MCF 10A (cell line): ENCODE data around the gene ADARB1. TPM values are rescaled to one million over a fixed set of nuclear protein-coding genes. Genes with fewer than 3 reads are reported as not detected.
"Not testable (repeated sequence)": the region's sequence is repeated elsewhere in the genome, so short reads cannot be mapped to it uniquely, and the experiment has no call there.

ENCODE experiments used
- BruUV-seq: library from RNA; stranded (reverse); fragments of 400-500 nt; replicated peaks from 2 replicates; lab custom pipeline; 2021; lab: Mats Ljungman, UMichigan
- CTCF ChIA-PET: fragments of 300-600 bp; sonication (Branson Sonifier 250); formaldehyde crosslinking; extraction: SDS; loops from one replicate; lab custom pipeline; 2021; ENCODE audit warnings: antibody characterized with exemption, inconsistent platforms; lab: Yijun Ruan, JAX
- POLR2A ChIA-PET: fragments of 300-600, 350-650 bp; sonication (Branson Sonifier 250); formaldehyde crosslinking; extraction: SDS; loops from one replicate; lab custom pipeline; 2020; ENCODE audit warnings: antibody characterized with exemption, inconsistent platforms; lab: Yijun Ruan, JAX
- DNase-seq: peaks from one replicate; pipeline ENCODE4 v3.0.0-alpha.2; 2018; ENCODE audit not compliant: unreplicated experiment
- H3K27ac Mint-ChIP-seq: one replicate; pipeline ENCODE4 v1.8.0; 2022; ENCODE audit warnings: mild to moderate bottlenecking, low read depth, mixed read lengths; ENCODE audit not compliant: unreplicated experiment
- H3K27me3 Mint-ChIP-seq: one replicate; pipeline ENCODE4 v1.8.0; 2022; ENCODE audit warnings: mixed read lengths; ENCODE audit not compliant: insufficient read depth, unreplicated experiment
- H3K36me3 Mint-ChIP-seq: one replicate; pipeline ENCODE4 v1.8.0; 2022; ENCODE audit warnings: mild to moderate bottlenecking, moderate library complexity, mixed read lengths; ENCODE audit not compliant: insufficient read depth, unreplicated experiment
- H3K4me1 Mint-ChIP-seq: one replicate; pipeline ENCODE4 v1.8.0; 2022; ENCODE audit warnings: mixed read lengths; ENCODE audit not compliant: insufficient read depth, unreplicated experiment
- H3K4me3 Mint-ChIP-seq: one replicate; pipeline ENCODE4 v1.8.0; 2022; ENCODE audit warnings: mild to moderate bottlenecking, moderate library complexity, mixed read lengths; ENCODE audit not compliant: unreplicated experiment
- H3K9me3 Mint-ChIP-seq: one replicate; pipeline ENCODE4 v1.8.0; 2022; ENCODE audit warnings: mixed read lengths; ENCODE audit not compliant: unreplicated experiment
- intact Hi-C: fragments of 100-400 bp; cut with micrococcal nuclease; formaldehyde crosslinking; loops from 2 replicates; pipeline ENCODE4 v1.14.1; 2022
- total RNA-seq: library from RNA; stranded (reverse); gene quantifications from 2 replicates; pipeline ENCODE4 v1.2.3, GENCODE V29; 2022
- TF ChIP-seq, protein P1 (sequence below): fragments of 200-600 bp; IDR thresholded peaks from one replicate; pipeline ENCODE4 v1.8.0; 2022; ENCODE audit warnings: antibody characterized with exemption, mild to moderate bottlenecking; ENCODE audit not compliant: unreplicated experiment

Gene ADARB1
- total RNA-seq, 1 experiment from 2014 or later, result 19.4 TPM

DNA sequence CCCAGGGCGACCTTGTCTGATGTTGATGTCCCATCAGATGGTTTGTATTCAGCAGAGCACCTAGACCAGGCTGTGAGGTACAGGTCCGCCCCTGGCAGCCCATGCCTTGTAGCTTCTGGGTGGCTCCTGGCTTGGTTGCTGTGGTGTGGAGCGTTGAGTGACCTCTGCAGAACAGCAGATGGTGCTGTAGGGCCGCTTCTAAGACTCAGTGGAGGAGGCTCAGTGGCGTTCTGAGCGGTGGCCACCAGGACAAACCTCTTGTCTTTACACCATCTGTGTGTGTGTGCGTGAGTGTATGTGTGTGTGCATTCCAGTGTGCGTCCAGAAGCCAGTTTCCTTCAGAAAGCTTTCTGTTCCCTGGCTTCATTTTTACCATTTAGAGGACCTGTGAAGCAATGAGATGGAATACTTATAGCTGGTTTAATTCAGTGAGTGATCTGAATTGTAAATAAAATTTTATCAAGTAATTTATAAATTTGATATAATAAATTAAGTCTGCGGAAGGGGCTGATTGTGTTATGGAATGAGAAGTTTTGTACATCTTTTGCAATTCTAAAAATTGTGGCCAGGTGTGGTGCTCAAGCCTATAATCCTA, 66.1 kb downstream of the ADARB1 start:
- H3K4me1 Mint-ChIP-seq, result peaks cover 13% of the 10 kb centered on the region
- no peaks in the 10 kb centered on the region for H3K9me3 Mint-ChIP-seq
- intact Hi-C loops, result loop anchor here (1.0 to 2.0 kb wide), 3 partner anchors 152 to 678 kb away; no protein-coding TSS in a partner anchor
- ChIA-PET CTCF (interaction anchor here (0.5 to 8.8 kb wide), 55 partner anchors 13 to 1293 kb away, joined by 3 to 302 read pairs (median 4); partner anchors contain the start of gene POFUT2), POLR2A (interaction anchor here (0.6 to 1.1 kb wide), 6 partner anchors 10 to 446 kb away, joined by 3 to 4 read pairs (median 3); partner anchors contain the start of genes POFUT2 and SLX9)
- no peak overlapping the region for H3K27ac Mint-ChIP-seq
- H3K27me3 Mint-ChIP-seq, result no peaks in the 10 kb centered on the region
- no TSS peak for BruUV-seq
- no peaks in the 10 kb centered on the region for H3K36me3 Mint-ChIP-seq
- DNase-seq, result peak; percentile 86
- H3K4me3 Mint-ChIP-seq, result no peak overlapping the region
- TF ChIP-seq, protein P1, sequence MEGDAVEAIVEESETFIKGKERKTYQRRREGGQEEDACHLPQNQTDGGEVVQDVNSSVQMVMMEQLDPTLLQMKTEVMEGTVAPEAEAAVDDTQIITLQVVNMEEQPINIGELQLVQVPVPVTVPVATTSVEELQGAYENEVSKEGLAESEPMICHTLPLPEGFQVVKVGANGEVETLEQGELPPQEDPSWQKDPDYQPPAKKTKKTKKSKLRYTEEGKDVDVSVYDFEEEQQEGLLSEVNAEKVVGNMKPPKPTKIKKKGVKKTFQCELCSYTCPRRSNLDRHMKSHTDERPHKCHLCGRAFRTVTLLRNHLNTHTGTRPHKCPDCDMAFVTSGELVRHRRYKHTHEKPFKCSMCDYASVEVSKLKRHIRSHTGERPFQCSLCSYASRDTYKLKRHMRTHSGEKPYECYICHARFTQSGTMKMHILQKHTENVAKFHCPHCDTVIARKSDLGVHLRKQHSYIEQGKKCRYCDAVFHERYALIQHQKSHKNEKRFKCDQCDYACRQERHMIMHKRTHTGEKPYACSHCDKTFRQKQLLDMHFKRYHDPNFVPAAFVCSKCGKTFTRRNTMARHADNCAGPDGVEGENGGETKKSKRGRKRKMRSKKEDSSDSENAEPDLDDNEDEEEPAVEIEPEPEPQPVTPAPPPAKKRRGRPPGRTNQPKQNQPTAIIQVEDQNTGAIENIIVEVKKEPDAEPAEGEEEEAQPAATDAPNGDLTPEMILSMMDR, result peak; percentile 95

DNA sequence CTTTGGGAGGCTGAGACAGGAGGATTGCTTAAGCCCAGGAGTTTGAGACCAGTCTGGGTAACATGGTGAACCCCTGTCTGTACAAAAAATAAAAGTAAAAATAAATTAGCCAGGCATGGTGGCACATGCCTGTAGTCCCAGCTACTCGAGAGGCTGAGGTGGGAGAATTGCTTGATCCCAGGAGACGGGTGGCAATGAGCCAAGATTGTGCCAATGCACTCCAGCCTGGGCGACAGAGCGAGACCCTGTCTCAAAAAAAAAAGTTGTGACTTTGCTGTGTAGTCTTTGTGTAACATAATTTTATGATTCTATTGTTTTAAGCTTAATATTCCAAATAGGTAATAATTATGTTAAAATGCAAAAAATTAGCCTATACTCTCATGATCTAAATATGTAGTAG, 66.6 kb downstream of the ADARB1 start:
- DNase-seq, H3K4me3 Mint-ChIP-seq, H3K9me3 Mint-ChIP-seq, H3K27me3 Mint-ChIP-seq, BruUV-seq, H3K27ac Mint-ChIP-seq, H3K36me3 Mint-ChIP-seq: not testable (repeated sequence)
- CTCF ChIA-PET, result interaction anchor here (0.6 to 8.8 kb wide), 44 partner anchors 13 to 1362 kb away, joined by 3 to 302 read pairs (median 6); partner anchors contain the start of gene POFUT2
- intact Hi-C loops, result loop anchor here (1.0 to 2.0 kb wide), 3 partner anchors 151 to 678 kb away; no protein-coding TSS in a partner anchor
- POLR2A ChIA-PET, result interaction anchor here (0.8 to 1.1 kb wide), 7 partner anchors 10 to 201 kb away, joined by 3 to 4 read pairs (median 3); partner anchors contain the start of genes POFUT2 and SLX9
- peaks cover 12% of the 10 kb centered on the region for H3K4me1 Mint-ChIP-seq

DNA sequence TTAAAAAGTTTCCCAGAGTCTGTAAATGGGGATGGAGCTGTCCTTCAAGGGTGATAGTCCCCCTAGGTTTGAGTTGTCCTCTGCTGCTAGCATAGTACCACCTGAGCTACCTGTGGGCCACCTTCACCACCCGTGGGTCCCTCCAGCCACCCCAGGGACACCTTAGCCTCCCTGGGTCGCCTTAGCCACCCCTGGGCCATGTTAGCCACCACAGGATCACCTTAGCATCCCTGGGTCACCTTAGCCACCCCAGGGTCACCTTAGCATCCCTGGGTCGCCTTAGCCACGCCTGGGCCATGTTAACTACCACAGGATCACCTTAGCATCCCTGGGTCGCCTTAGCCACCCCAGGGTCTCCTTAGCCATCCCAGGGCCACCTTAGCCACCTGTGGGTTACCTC, 67.1 kb downstream of the ADARB1 start:
- Mint-ChIP-seq H3K4me3 (no peak overlapping the region), H3K4me1 (peaks cover 12% of the 10 kb centered on the region), H3K27ac (no peak overlapping the region), H3K9me3 (no peaks in the 10 kb centered on the region), H3K27me3 (no peaks in the 10 kb centered on the region), H3K36me3 (no peaks in the 10 kb centered on the region)
- intact Hi-C loops, result loop anchor here (2.0 kb wide), 1 partner anchor 677 kb away; no protein-coding TSS in a partner anchor
- POLR2A ChIA-PET, result interaction anchor here (0.7 to 1.1 kb wide), 5 partner anchors 11 to 872 kb away, joined by 3 read pairs; partner anchors contain the start of gene SLX9
- CTCF ChIA-PET, result interaction anchor here (0.6 to 8.8 kb wide), 29 partner anchors 13 to 1361 kb away, joined by 3 to 302 read pairs (median 6); partner anchors contain the start of gene POFUT2
- no TSS peak for BruUV-seq
- TF ChIP-seq, protein P1, result no peak
- no peak for DNase-seq

DNA sequence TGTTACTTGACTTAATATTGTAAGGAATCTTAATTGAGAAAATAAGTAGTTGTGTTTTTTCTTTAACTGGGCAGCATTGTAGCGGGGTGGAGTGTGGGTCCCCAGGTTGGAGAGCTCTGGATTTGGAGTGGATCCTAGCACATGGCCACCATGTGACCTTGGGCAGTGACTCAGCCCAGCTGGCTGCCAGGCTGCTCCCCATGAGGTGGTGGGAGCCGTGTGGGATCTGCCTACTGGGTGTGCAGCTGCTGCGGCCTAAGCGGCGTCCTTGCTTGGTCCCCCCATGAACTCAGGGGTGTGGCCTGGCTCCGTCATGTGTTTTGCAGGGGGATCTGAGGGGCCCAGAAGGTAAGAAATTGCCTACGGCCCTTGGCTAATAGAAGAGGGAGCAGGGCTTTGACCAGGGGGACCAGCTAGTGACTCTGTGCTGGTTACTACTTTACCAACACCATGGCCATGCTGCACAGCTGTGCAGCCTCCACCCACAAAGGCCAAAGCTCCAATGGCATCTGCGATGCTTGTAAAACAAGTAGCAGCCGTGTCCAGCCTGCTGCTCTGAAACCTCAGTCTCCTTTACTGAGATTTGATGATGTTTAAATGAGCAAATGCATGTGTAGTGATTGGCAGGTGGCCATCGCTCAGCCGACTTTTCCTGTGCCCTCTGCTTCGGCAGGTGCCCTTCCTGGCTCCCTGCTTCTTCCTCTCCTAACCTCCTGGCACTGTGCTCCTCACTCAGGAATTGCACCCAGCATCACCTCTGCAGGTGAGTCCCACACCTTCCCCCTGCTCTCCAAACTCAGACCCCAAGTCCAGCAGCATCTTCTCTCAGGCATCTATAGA, 68.3 kb downstream of the ADARB1 start:
- intact Hi-C loops, result no loop called here
- BruUV-seq, result no TSS peak
- Mint-ChIP-seq H3K9me3 (no peaks in the 10 kb centered on the region), H3K36me3 (no peaks in the 10 kb centered on the region), H3K27me3 (no peaks in the 10 kb centered on the region), H3K4me1 (peaks cover 15% of the 10 kb centered on the region), H3K27ac (peak overlapping the region; percentile 0), H3K4me3 (no peak overlapping the region)
- POLR2A ChIA-PET, result interaction anchor here (0.9 to 1.4 kb wide), 2 partner anchors 13 to 150 kb away, joined by 3 to 4 read pairs; no protein-coding TSS in a partner anchor
- DNase-seq, result peak; percentile 39
- TF ChIP-seq, protein P1, result no peak
- CTCF ChIA-PET, result interaction anchor here (0.6 to 8.8 kb wide), 5 partner anchors 150 to 335 kb away, joined by 3 to 302 read pairs (median 14); no protein-coding TSS in a partner anchor
